Neutrophil (primary cell): ENCODE data around the gene GSPT1.
"Not testable (repeated sequence)": the region's sequence is repeated elsewhere in the genome, so short reads cannot be mapped to it uniquely, and the experiment has no call there.

Experiments used
- H3K27ac ChIP-seq: fragments of 200-600 bp; sonication (generic); 2 replicates; pipeline ENCODE4 v1.5.1; 2016; ENCODE audit warnings: mild to moderate bottlenecking, moderate library complexity
- H3K27me3 ChIP-seq: fragments of 200-600 bp; sonication (generic); 2 replicates; pipeline ENCODE4 v1.6.0; 2016; ENCODE audit warnings: mild to moderate bottlenecking
- H3K36me3 ChIP-seq: fragments of 200-600 bp; sonication (generic); 2 replicates; pipeline ENCODE4 v1.5.1; 2017
- H3K4me1 ChIP-seq, 2 experiments: fragments of 200-600 bp in 1 of 2; sonication (generic) in 1 of 2; 1 replicate in 1 of 2; 2 replicates in 1 of 2; pipeline versions ENCODE4 v1.5.1 to v1.6.1; 2013 to 2016; ENCODE audit warnings: low read depth in 1 of 2, low read length in 1 of 2, mild to moderate bottlenecking in 1 of 2, moderate library complexity in 1 of 2; ENCODE audit not compliant: control insufficient read depth in 1 of 2, insufficient read depth in 1 of 2
- H3K4me3 ChIP-seq, 2 experiments: fragments of 200-600 bp in 1 of 2; sonication (generic) in 1 of 2; 1 replicate in 1 of 2; 2 replicates in 1 of 2; pipeline ENCODE4 v1.5.1; 2013 to 2016; ENCODE audit warnings: low read depth in 1 of 2, low read length in 1 of 2, mild to moderate bottlenecking in 1 of 2, moderate library complexity in 1 of 2
- H3K9me3 ChIP-seq: fragments of 200-600 bp; sonication (generic); 2 replicates; pipeline ENCODE4 v1.5.1; 2016
- TF ChIP-seq, protein P1 (sequence below): fragments of 200-600 bp; sonication (generic); IDR thresholded peaks from 2 replicates; pipeline ENCODE4 v1.5.1; 2016; ENCODE audit warnings: antibody characterized with exemption

Gene GSPT1

DNA sequence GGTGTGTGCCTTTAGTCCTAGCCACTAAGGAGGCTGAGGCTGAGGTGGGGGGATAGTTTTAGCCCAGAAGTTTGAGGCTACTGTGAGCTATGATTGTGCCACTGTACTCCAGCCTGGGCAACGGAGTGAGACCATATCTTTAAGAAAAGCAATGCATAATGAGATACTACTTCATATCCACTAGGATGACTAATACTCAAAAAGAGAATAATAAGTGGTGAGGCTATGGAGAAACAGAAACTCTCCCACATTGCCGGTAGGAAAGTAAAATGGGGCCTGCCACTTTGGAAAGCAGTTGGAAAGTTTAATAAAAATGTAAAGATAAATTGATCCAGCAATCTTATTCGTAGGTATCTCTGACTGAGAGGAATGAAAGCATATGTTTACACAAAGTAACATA is 30.7 kb upstream of the GSPT1 start:
- Histone ChIP-seq H3K4me3 (no peak overlapping the region), H3K27me3 (no peaks in the 10 kb centered on the region), H3K4me1 (no peaks in the 10 kb centered on the region), H3K36me3 (no peaks in the 10 kb centered on the region), H3K27ac (no peak overlapping the region), H3K9me3 (no peaks in the 10 kb centered on the region)
- TF ChIP-seq, protein P1, sequence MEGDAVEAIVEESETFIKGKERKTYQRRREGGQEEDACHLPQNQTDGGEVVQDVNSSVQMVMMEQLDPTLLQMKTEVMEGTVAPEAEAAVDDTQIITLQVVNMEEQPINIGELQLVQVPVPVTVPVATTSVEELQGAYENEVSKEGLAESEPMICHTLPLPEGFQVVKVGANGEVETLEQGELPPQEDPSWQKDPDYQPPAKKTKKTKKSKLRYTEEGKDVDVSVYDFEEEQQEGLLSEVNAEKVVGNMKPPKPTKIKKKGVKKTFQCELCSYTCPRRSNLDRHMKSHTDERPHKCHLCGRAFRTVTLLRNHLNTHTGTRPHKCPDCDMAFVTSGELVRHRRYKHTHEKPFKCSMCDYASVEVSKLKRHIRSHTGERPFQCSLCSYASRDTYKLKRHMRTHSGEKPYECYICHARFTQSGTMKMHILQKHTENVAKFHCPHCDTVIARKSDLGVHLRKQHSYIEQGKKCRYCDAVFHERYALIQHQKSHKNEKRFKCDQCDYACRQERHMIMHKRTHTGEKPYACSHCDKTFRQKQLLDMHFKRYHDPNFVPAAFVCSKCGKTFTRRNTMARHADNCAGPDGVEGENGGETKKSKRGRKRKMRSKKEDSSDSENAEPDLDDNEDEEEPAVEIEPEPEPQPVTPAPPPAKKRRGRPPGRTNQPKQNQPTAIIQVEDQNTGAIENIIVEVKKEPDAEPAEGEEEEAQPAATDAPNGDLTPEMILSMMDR, result no peak

DNA sequence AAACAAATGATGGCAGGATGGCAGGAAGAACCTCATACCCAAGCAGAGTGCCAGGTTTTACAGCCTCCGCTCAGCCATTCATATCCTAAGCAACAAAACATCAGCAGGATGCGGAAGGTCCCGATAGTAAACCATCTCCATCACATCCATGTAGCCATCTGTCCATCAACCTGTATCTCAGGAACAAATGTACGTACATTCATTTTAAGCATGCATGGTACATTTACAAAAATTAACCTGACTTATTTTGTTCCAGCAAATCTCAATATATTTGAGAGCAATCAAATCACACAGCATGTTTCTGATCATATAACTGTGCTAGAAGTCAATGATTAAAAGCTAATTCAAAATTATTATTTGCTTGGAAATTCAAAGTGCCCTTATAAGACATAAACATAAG is 26.2 kb upstream of the GSPT1 start, which contains the start of gene NPIPB2:
Gene NPIPB2, minus strand, starts transcription at position 101 of the 400 bp plus-strand sequence. Its CDS starts 0 bp downstream, at position 101.
- not testable (repeated sequence) for H3K4me1 ChIP-seq, H3K36me3 ChIP-seq, H3K4me3 ChIP-seq, H3K27ac ChIP-seq, H3K27me3 ChIP-seq, H3K9me3 ChIP-seq

DNA sequence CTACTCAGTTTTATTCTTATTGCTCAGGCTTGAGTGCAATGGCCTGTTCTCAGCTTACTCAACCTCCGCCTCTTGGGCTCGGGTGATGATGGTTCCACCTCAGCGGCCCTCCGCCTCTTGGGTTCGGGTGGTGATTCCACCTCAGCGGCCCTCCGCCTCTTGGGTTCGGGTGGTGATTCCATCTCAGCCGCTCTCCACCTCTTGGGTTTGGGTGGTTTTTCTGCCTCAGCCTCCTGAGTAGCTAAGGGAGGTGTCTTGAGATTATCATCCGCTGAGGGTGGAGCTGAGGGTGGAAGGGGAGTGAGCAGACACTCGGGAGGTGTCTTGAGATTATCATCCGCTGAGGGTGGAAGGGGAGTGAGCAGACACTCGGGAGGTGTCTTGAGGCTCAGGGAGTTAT is 11.6 kb upstream of the GSPT1 start:
- H3K9me3 ChIP-seq, H3K36me3 ChIP-seq, H3K27ac ChIP-seq, H3K4me1 ChIP-seq, H3K27me3 ChIP-seq, H3K4me3 ChIP-seq: not testable (repeated sequence)

DNA sequence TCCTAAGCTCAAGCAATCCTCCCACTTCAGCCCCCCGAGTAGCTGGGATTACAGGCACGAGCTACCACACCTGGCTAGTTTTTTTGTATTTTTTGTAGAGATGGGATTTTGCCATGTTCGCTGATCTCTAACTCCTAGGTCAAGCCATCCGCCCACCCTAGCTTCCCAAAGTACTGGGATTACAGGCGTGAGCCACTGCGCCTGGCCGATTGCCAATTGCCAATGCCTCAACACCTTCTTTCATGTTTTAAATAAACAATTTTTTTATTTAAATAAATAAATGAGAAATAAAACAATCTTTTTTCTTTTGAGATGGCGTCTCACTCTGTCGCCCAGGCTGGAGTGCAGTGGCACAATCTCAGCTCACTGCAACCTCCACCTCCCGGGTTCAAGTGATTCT is 8.3 kb upstream of the GSPT1 start:
- H3K4me3 ChIP-seq, H3K27ac ChIP-seq, H3K36me3 ChIP-seq, H3K4me1 ChIP-seq, H3K27me3 ChIP-seq, H3K9me3 ChIP-seq: not testable (repeated sequence)

DNA sequence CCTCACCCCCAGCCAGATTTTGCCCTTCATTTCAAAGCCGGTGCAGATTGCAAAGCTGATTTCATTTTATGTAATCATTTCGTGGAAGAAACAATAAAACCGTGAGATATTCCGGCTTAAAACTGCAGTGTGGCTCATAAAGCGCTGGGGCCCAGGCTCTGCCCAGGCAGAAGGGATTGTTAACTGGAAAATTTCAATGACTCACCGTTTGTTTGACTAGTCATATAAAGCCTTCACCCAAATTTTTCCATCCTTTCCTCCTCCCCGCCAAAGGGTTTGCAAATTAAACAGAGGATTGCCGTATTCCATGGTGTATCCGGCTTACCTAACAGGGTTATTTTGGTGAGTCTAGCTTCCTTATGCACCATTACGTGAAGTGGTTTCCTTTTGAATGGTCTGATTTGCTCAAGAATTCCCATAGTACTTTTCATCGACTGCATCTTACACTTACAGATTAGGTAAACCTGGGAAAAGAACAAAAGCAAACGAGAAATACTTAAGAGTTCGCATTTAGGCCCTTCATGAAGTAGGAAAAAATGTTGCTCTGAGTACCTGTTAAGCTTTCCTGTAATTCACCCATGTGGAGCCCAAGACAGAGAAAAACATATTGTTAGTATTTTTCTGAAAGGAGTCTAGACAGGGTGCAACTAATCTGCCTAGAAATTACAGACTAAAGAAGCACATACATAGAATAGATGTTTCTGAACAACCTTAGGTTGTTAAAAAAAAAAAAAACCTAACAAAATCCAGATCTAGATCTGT is 949 bp upstream of the GSPT1 start:
- Histone ChIP-seq H3K27me3 (peaks cover 19% of the 10 kb centered on the region), H3K4me1 (peaks cover 25 to 29% of the 10 kb centered on the region in 2 experiments), H3K9me3 (no peaks in the 10 kb centered on the region), H3K27ac (peak overlapping the region; percentile 87), H3K36me3 (no peaks in the 10 kb centered on the region), H3K4me3 (peak overlapping the region; percentile 69 to 98)
- TF ChIP-seq, protein P1, result no peak

DNA sequence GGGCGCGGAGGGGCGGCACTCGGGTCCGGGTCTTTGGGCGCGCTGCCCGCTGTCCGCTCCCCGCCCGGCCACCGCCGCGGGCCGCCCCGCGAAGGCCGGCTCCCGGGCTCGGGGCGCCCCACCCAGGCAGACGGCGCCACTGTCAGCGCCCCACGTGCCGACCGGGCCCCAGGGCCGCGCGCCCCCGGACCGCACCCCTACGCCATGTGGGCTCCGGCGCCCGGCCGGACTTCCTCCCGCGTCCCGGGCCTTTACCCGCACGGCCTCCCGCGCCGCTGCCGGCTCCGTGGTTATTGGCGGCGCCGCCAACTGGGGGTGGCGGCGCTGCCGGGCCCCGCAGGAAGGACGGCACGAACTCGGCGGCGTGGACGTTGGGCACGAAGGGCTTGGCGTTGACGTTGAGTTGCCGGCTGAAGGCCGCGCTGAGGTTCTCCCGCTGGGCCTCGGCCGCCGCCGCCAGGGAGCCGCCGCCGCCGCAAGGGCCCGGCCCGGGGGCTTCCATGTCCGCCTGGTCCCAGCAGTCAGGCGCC is 577 bp downstream of the GSPT1 start:
- TF ChIP-seq, protein P1, result no peak
- Histone ChIP-seq H3K27me3 (peaks cover 18% of the 10 kb centered on the region), H3K36me3 (no peaks in the 10 kb centered on the region), H3K4me1 (peaks cover 25 to 29% of the 10 kb centered on the region in 2 experiments), H3K4me3 (peak overlapping the region; percentile 69 to 98), H3K9me3 (no peaks in the 10 kb centered on the region), H3K27ac (peak overlapping the region; percentile 87)
